H1 (cell line): ENCODE data around the gene ADD3. TPM values are rescaled to one million over a fixed set of nuclear protein-coding genes. Genes with fewer than 3 reads are reported as not detected.

Experiments used
- CTCF ChIA-PET: fragments of 300-600 bp; sonication (Branson Sonifier 250); formaldehyde crosslinking; loops from one replicate; lab custom pipeline; 2021; ENCODE audit not compliant: partially characterized antibody; lab: Charles Lee
- POLR2A ChIA-PET: fragments of 300-600 bp; sonication (Branson Sonifier 250); formaldehyde crosslinking; loops from one replicate; lab custom pipeline; 2021; ENCODE audit warnings: inconsistent platforms; ENCODE audit not compliant: partially characterized antibody; lab: Charles Lee
- DNase-seq, 2 experiments: peaks; one replicate each; pipeline versions ENCODE4 v3.0.0 to v3.0.0-alpha.2; 2010 to 2022; ENCODE audit warnings: low spot score in 2 of 2, low read depth in 1 of 2, mixed read lengths in 1 of 2
- FAIRE-seq: peaks from 2 replicates; lab custom pipeline; 2011; peaks lifted over from hg19 to GRCh38; lab: Jason Lieb, UNC
- H2AFZ ChIP-seq: 2 replicates; pipeline ENCODE4 v1.8.1; 2012; ENCODE audit warnings: low read length, inconsistent platforms
- H2AK5ac ChIP-seq: 2 replicates; pipeline ENCODE4 v1.6.1; 2013; ENCODE audit warnings: low read depth, low read length
- H2BK120ac ChIP-seq: replicated peaks from 2 replicates; pipeline ENCODE3; 2013; ENCODE audit warnings: low read depth, low read length, inconsistent platforms
- H2BK12ac ChIP-seq: 2 replicates; pipeline ENCODE4 v1.6.1; 2013; ENCODE audit warnings: low read depth, low read length
- H2BK15ac ChIP-seq: 2 replicates; pipeline ENCODE4 v1.6.1; 2013; ENCODE audit warnings: low read length
- H2BK20ac ChIP-seq: 2 replicates; pipeline ENCODE4 v1.6.1; 2013; ENCODE audit warnings: low read length
- H2BK5ac ChIP-seq: 2 replicates; pipeline ENCODE4 v1.6.1; 2013; ENCODE audit warnings: low read depth, low read length
- H3K14ac ChIP-seq: 2 replicates; pipeline ENCODE4 v1.6.1; 2013; ENCODE audit warnings: inconsistent platforms; ENCODE audit not compliant: insufficient read length
- H3K18ac ChIP-seq: 2 replicates; pipeline ENCODE4 v1.6.1; 2013; ENCODE audit warnings: low read length; ENCODE audit errors: extremely low read depth
- H3K23ac ChIP-seq: 2 replicates; pipeline ENCODE4 v1.6.1; 2013; ENCODE audit warnings: inconsistent platforms; ENCODE audit not compliant: insufficient read length
- H3K23me2 ChIP-seq: 2 replicates; pipeline ENCODE4 v1.6.1; 2013; ENCODE audit warnings: low read depth, low read length
- H3K27ac ChIP-seq: 2 replicates; pipeline ENCODE4 v1.6.1; 2011; ENCODE audit warnings: low read depth, low read length, inconsistent platforms
- H3K27me3 ChIP-seq, 4 experiments: replicated peaks in 1 of 4; 1 replicate in 1 of 4; 2 replicates in 3 of 4; pipeline versions ENCODE4 v1.6.1 to v1.8.1; 2011 to 2013; ENCODE audit warnings: low read length in 3 of 4, mild to moderate bottlenecking in 3 of 4, inconsistent platforms in 2 of 4, mixed read lengths in 2 of 4, moderate library complexity in 1 of 4; ENCODE audit not compliant: control insufficient read depth in 3 of 4, insufficient read depth in 3 of 4; ENCODE audit errors: extremely low read depth in 1 of 4
- H3K36me3 ChIP-seq, 4 experiments: 2 replicates each; pipeline versions ENCODE4 v1.6.1 to v1.8.1; 2011 to 2013; ENCODE audit warnings: mild to moderate bottlenecking in 4 of 4, low read length in 3 of 4, moderate library complexity in 2 of 4, control low read depth in 1 of 4, inconsistent platforms in 1 of 4; ENCODE audit not compliant: insufficient read depth in 4 of 4, control insufficient read depth in 2 of 4
- H3K4ac ChIP-seq: replicated peaks from 2 replicates; pipeline ENCODE3; 2013; ENCODE audit warnings: low read length, low read depth, mixed read lengths, inconsistent platforms; ENCODE audit not compliant: insufficient read length
- H3K4me1 ChIP-seq, 4 experiments: replicated peaks in 1 of 4; 1 replicate in 1 of 4; 2 replicates in 3 of 4; pipeline versions ENCODE4 v1.6.1 to v1.8.1; 2011 to 2013; ENCODE audit warnings: low read length in 3 of 4, inconsistent platforms in 2 of 4, mixed read lengths in 1 of 4; ENCODE audit not compliant: insufficient read depth in 4 of 4, control insufficient read depth in 3 of 4
- H3K4me2 ChIP-seq, 2 experiments: 2 replicates each; pipeline versions ENCODE4 v1.6.1 to v1.8.1; 2011 to 2013; ENCODE audit warnings: low read depth in 2 of 2, low read length in 2 of 2, control low read depth in 1 of 2, inconsistent platforms in 1 of 2, mild to moderate bottlenecking in 1 of 2; ENCODE audit not compliant: insufficient read depth in 1 of 2
- H3K4me3 ChIP-seq, 4 experiments: fragments of 200-600, 300-600 bp in 1 of 4; sonication (generic), shearing (Covaris generic), sonication (Bioruptor Twin) in 1 of 4; 2 replicates each; pipeline versions ENCODE4 v1.5.1 to v1.8.1; 2011 to 2016; ENCODE audit warnings: low read length in 4 of 4, low read depth in 3 of 4, control low read depth in 2 of 4, inconsistent platforms in 2 of 4, mild to moderate bottlenecking in 2 of 4, mixed read lengths in 1 of 4, moderate library complexity in 1 of 4; ENCODE audit not compliant: insufficient read depth in 2 of 4; ENCODE audit errors: extremely low read depth in 1 of 4
- H3K56ac ChIP-seq: replicated peaks from 2 replicates; pipeline ENCODE3; 2013; ENCODE audit warnings: low read depth, mild to moderate bottlenecking, mixed read lengths, low read length, inconsistent platforms; ENCODE audit not compliant: insufficient read length
- H3K79me1 ChIP-seq: 2 replicates; pipeline ENCODE4 v1.6.1; 2013; ENCODE audit warnings: low read depth, low read length, control low read depth
- H3K79me2 ChIP-seq, 2 experiments: 2 replicates each; pipeline versions ENCODE4 v1.6.1 to v1.8.1; 2012 to 2013; ENCODE audit warnings: low read length in 2 of 2, mild to moderate bottlenecking in 2 of 2, inconsistent platforms in 1 of 2; ENCODE audit not compliant: insufficient read depth in 2 of 2, control insufficient read depth in 1 of 2
- H3K9ac ChIP-seq, 4 experiments: replicated peaks in 1 of 4; 1 replicate in 1 of 4; 2 replicates in 3 of 4; pipeline versions ENCODE4 v1.6.1 to v1.8.1; 2011 to 2013; ENCODE audit warnings: low read depth in 3 of 4, low read length in 3 of 4, control low read depth in 2 of 4, mild to moderate bottlenecking in 2 of 4, moderate library complexity in 2 of 4, inconsistent platforms in 1 of 4; ENCODE audit errors: extremely low read depth in 1 of 4
- H3K9me3 ChIP-seq, 2 experiments: 2 replicates each; pipeline versions ENCODE4 v1.6.1 to v1.8.1; 2012 to 2013; ENCODE audit warnings: mild to moderate bottlenecking in 2 of 2, moderate library complexity in 2 of 2, control low read depth in 1 of 2, inconsistent platforms in 1 of 2, low read depth in 1 of 2, low read length in 1 of 2, mixed read lengths in 1 of 2; ENCODE audit not compliant: insufficient read depth in 2 of 2
- H4K20me1 ChIP-seq, 2 experiments: replicated peaks in 1 of 2; 2 replicates each; pipeline versions ENCODE3 to v1.8.1; 2011 to 2013; ENCODE audit warnings: inconsistent platforms in 2 of 2, low read length in 2 of 2, mild to moderate bottlenecking in 1 of 2; ENCODE audit not compliant: insufficient read depth in 2 of 2, control insufficient read depth in 1 of 2
- H4K5ac ChIP-seq: 2 replicates; pipeline ENCODE4 v1.6.1; 2013; ENCODE audit warnings: low read length, low read depth, mixed read lengths, inconsistent platforms; ENCODE audit not compliant: insufficient read length
- H4K8ac ChIP-seq: 2 replicates; pipeline ENCODE4 v1.8.0; 2013; ENCODE audit warnings: mild to moderate bottlenecking, moderate library complexity, low read length, inconsistent platforms; ENCODE audit not compliant: insufficient read depth; ENCODE audit errors: extremely low read depth
- H4K91ac ChIP-seq: replicated peaks from 2 replicates; pipeline ENCODE3; 2013; ENCODE audit warnings: low read length, mixed read lengths, inconsistent platforms; ENCODE audit not compliant: insufficient read length
- GABPA ChIP-seq: IDR thresholded peaks from 2 replicates; pipeline ENCODE4 v1.6.1; 2011; ENCODE audit warnings: mild to moderate bottlenecking, low read length, moderate library complexity, borderline replicate concordance; ENCODE audit not compliant: insufficient read depth
- KDM4A ChIP-seq: IDR thresholded peaks from one replicate; pipeline ENCODE4 v1.7.1; 2012; ENCODE audit warnings: low read depth, mild to moderate bottlenecking, moderate library complexity, low read length, inconsistent platforms; ENCODE audit not compliant: severe bottlenecking
- MAFK ChIP-seq: IDR thresholded peaks from 2 replicates; pipeline ENCODE4 v1.6.1; 2012; ENCODE audit warnings: low read depth, mild to moderate bottlenecking, improper control_type of control experiment, low read length
- NRF1 ChIP-seq: IDR thresholded peaks from 2 replicates; pipeline ENCODE4 v1.6.1; 2011; ENCODE audit warnings: mild to moderate bottlenecking, low read depth, low read length, improper control_type of control experiment
- SP1 ChIP-seq: IDR thresholded peaks from 2 replicates; pipeline ENCODE4 v1.6.1; 2011; ENCODE audit warnings: low read depth, low read length
- SUZ12 ChIP-seq: fragments of 200-600 bp; sonication (generic); IDR thresholded peaks from 2 replicates; pipeline ENCODE4 v1.6.1; 2012; ENCODE audit warnings: mild to moderate bottlenecking, inconsistent platforms, low read length, moderate library complexity, mixed read lengths
- TAF1 ChIP-seq: IDR thresholded peaks from 2 replicates; pipeline ENCODE4 v1.6.1; 2011; ENCODE audit warnings: mild to moderate bottlenecking, low read depth, low read length
- TBP ChIP-seq: IDR thresholded peaks from 2 replicates; pipeline ENCODE4 v1.6.1; 2011; ENCODE audit warnings: low read depth, low read length, improper control_type of control experiment
- WGBS, 2 experiments: shearing (Covaris generic) in 1 of 2; methylation state at CpG; one replicate each; pipeline versions ENCODE4 v1.1.6 to v1.1.7; 2013 to 2015; ENCODE audit warnings: low lambda C conversion rate in 2 of 2, mixed read lengths in 2 of 2, inconsistent platforms in 1 of 2, low coverage in 1 of 2, missing lambda C conversion rate in 1 of 2; ENCODE audit not compliant: insufficient replicate concordance in 2 of 2, insufficient coverage in 1 of 2, insufficient read length in 1 of 2; ENCODE audit errors: extremely low coverage in 1 of 2, missing lambda C conversion rate in 1 of 2; 5-methylcytosine and 5-hydroxymethylcytosine counted together
- polyA plus RNA-seq, 7 experiments: library from polyadenylated mRNA; depleted of rRNA in 3 of 7; stranded (reverse) in 5 of 7; unstranded in 2 of 7; fragments of >200 nt in 5 of 7; fragments of 200-250 nt in 2 of 7; gene quantifications; 1 replicate in 5 of 7; 2 replicates in 1 of 7; 4 replicates in 1 of 7; pipeline versions ENCODE4 v1.2.1 to v1.2.3, GENCODE V29; 2011 to 2013; ENCODE audit warnings: missing spikeins in 2 of 7, mixed read lengths in 2 of 7
- total RNA-seq: library from RNA; stranded (reverse); fragmentation: NEBNext Ultra II Directional; extraction: Animal tissue kit (Norgen Biotek cat#: 25700); gene quantifications from 2 replicates; pipeline ENCODE4 v1.2.1, GENCODE V29; 2021
- TF ChIP-seq, protein P1 (sequence below), 3 experiments: IDR thresholded peaks; 1 replicate in 2 of 3; 2 replicates in 1 of 3; pipeline versions ENCODE4 v1.5.1 to v1.6.1; 2011; ENCODE audit warnings: low read length in 3 of 3, mild to moderate bottlenecking in 3 of 3, inconsistent platforms in 2 of 3, low read depth in 1 of 3, moderate library complexity in 1 of 3; ENCODE audit not compliant: insufficient read depth in 1 of 3; ENCODE audit errors: control extremely low read depth in 1 of 3

The ADD3 gene
- total and polyA plus RNA-seq, 2 of the 8 experiments (the other 6 are each of a cell fraction or from before 2014, with no cell fraction given), result 44.7 to 85.6 TPM

DNA sequence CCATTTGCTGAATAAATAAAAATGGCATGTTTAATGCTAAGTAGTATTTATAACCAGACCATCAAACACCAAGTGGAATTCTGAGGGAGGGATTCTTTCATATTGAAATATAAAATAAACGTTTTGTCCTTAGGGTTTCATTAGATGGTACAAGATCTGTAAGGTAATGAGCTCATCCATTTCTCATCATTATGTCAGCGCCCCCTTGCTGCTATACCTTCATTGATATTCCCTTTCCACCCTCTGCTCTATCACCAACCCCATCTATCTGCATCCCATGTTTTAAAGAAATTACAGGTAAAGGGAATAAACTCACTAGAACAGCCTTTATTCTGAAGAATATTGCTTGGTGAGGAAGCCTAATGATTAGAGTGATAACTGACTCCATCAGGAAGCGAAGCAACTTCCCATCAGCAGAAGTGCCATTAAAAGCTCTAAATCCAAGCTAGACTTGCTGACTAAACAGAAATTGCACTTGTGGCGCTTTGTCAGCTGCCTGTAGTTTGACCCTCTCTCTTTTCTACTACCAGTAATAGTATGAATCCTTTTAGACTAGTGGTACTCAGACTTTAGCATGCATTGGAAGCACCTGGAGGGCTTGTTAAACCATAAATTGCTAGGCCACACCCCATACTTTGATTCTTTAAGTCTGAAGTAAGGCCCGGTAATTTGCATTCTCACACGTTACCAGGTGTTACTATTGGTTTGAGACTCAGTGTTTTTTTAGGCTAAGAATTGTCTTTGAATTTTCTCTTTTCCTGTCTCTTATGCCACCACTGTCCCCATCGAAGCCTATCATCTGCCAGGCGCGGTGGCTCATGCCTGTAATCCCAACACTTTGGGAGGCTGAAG lies 27.5 kb downstream of the ADD3 start:
- POLR2A ChIA-PET, result interaction anchor here (0.6 kb wide), 1 partner anchor 26 kb away, joined by 3 read pairs; no protein-coding TSS in a partner anchor
- Histone ChIP-seq H3K4ac (no peak overlapping the region), H3K18ac (no peak overlapping the region), H3K79me2 (peaks cover 0 to 82% of the 10 kb centered on the region in 2 experiments; a peak in 3 of 4 replicates), H3K4me2 (no peak overlapping the region), H2BK12ac (no peak overlapping the region), H2AK5ac (no peak overlapping the region), H2AFZ (no peak overlapping the region), H3K4me3 (no peak overlapping the region), H3K56ac (no peak overlapping the region), H3K9ac (no peak overlapping the region), H3K23me2 (no peaks in the 10 kb centered on the region), H4K8ac (no peak overlapping the region), H4K91ac (no peak overlapping the region), H2BK120ac (no peak overlapping the region), H3K9me3 (no peaks in the 10 kb centered on the region), H3K36me3 (no peaks in the 10 kb centered on the region), H3K27me3 (no peaks in the 10 kb centered on the region), H2BK5ac (no peak overlapping the region), H2BK15ac (no peak overlapping the region), H3K27ac (no peak overlapping the region), H3K14ac (no peak overlapping the region), H3K79me1 (no peaks in the 10 kb centered on the region), H4K20me1 (peaks cover 3 to 7% of the 10 kb centered on the region in 2 experiments), H2BK20ac (no peak overlapping the region), H4K5ac (no peak overlapping the region), H3K23ac (no peak overlapping the region), H3K4me1 (peaks cover 0 to 3% (median 0%) of the 10 kb centered on the region in 4 experiments; a peak in 3 of 7 replicates)
- DNase-seq (no peak), FAIRE-seq (no peak)
- 86% methylated on average over 9 of the region's 9 CpGs; no CpG with 5 or more reads in 1 of the 2 experiments for WGBS, 2 experiments
- CTCF ChIA-PET, result interaction anchor here (0.6 to 4.9 kb wide), 29 partner anchors 10 to 249 kb away, joined by 3 to 37 read pairs (median 4); no protein-coding TSS in a partner anchor
- TF ChIP-seq, protein P1, sequence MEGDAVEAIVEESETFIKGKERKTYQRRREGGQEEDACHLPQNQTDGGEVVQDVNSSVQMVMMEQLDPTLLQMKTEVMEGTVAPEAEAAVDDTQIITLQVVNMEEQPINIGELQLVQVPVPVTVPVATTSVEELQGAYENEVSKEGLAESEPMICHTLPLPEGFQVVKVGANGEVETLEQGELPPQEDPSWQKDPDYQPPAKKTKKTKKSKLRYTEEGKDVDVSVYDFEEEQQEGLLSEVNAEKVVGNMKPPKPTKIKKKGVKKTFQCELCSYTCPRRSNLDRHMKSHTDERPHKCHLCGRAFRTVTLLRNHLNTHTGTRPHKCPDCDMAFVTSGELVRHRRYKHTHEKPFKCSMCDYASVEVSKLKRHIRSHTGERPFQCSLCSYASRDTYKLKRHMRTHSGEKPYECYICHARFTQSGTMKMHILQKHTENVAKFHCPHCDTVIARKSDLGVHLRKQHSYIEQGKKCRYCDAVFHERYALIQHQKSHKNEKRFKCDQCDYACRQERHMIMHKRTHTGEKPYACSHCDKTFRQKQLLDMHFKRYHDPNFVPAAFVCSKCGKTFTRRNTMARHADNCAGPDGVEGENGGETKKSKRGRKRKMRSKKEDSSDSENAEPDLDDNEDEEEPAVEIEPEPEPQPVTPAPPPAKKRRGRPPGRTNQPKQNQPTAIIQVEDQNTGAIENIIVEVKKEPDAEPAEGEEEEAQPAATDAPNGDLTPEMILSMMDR (IDR thresholded peaks at IDR 0.05; ENCODE audit: control extremely low read depth in 1 of 3, insufficient read depth in 1 of 3, low read depth in 1 of 3, low read length in 3 of 3), result peak in 1 of 3 experiments; percentile 40; a peak in 2 of 4 replicates
- TF ChIP-seq TAF1 (no peak), GABPA (no peak), KDM4A (no peak), NRF1 (no peak), SP1 (no peak), SUZ12 (no peak), TBP (no peak), MAFK (peak; percentile 75)
